SJCRH30 (cell line): ENCODE results near the gene NCOA1. TPM values are rescaled to one million over a fixed set of nuclear protein-coding genes. Genes with fewer than 3 reads are reported as not detected.

ENCODE experiments used
- DNase-seq, 2 experiments: peaks; one replicate each; pipeline ENCODE4 v3.0.0-alpha.2; 2015 to 2020
- H3K27ac ChIP-seq: fragments of 250-450 bp; sonication (Bioruptor Pico); 2 replicates; pipeline ENCODE4 v1.5.1; 2020; ENCODE audit warnings: mild to moderate bottlenecking, moderate library complexity
- H3K27me3 ChIP-seq: fragments of 250-450 bp; sonication (Bioruptor Pico); 2 replicates; pipeline ENCODE4 v1.5.1; 2020; ENCODE audit warnings: mild to moderate bottlenecking, moderate library complexity
- H3K36me3 ChIP-seq: fragments of 250-450 bp; sonication (Bioruptor Pico); 2 replicates; pipeline ENCODE4 v1.5.1; 2020; ENCODE audit warnings: mild to moderate bottlenecking, moderate library complexity
- H3K4me1 ChIP-seq: fragments of 250-450 bp; sonication (Bioruptor Pico); 2 replicates; pipeline ENCODE4 v1.5.1; 2020; ENCODE audit warnings: mild to moderate bottlenecking, moderate library complexity
- H3K4me3 ChIP-seq: fragments of 250-450 bp; sonication (Bioruptor Pico); 2 replicates; pipeline ENCODE4 v1.5.1; 2020; ENCODE audit warnings: mild to moderate bottlenecking, moderate library complexity
- H3K9me3 ChIP-seq: fragments of 250-450 bp; sonication (Bioruptor Pico); replicated peaks from 2 replicates; pipeline ENCODE4 v1.5.1; 2020; ENCODE audit warnings: mild to moderate bottlenecking, moderate library complexity
- total RNA-seq: library from RNA; depleted of rRNA; stranded (reverse); fragments of >200 nt; shearing (Covaris generic); gene quantifications from 2 replicates; pipeline ENCODE4 v1.2.3, GENCODE V29; 2014; rRNA removed

Gene NCOA1
- total RNA-seq, 1 experiment from 2014 or later = 121 TPM

- peaks cover 97% of the 10 kb centered on the region for H3K36me3 ChIP-seq
These were observed 325.8 kb downstream of the NCOA1 start for GRCh38 chr2:24816884-24817283.

GRCh38 chr2:24818721-24819167 is 327.7 kb downstream of the NCOA1 start:
- no peaks in the 10 kb centered on the region for H3K9me3 ChIP-seq
- peaks cover 98% of the 10 kb centered on the region for H3K36me3 ChIP-seq
- no peak overlapping the region for H3K4me3 ChIP-seq
- no peaks in the 10 kb centered on the region for H3K27me3 ChIP-seq
- H3K27ac ChIP-seq = no peak overlapping the region
- peaks cover 4% of the 10 kb centered on the region; the same call in 1 of the 2 replicates for H3K4me1 ChIP-seq
- DNase-seq = no peak

More at GRCh38 chr2:24816884-24817283, 325.8 kb downstream of the NCOA1 start:
- H3K4me3 ChIP-seq = no peak overlapping the region
- no peaks in the 10 kb centered on the region for H3K27me3 ChIP-seq
- H3K9me3 ChIP-seq = no peaks in the 10 kb centered on the region
- DNase-seq = no peak
- H3K4me1 ChIP-seq = peaks cover 4% of the 10 kb centered on the region; the same call in 1 of the 2 replicates
- H3K27ac ChIP-seq = no peak overlapping the region

GRCh38 chr2:24819442-24820174 is 328.6 kb downstream of the NCOA1 start:
- Histone ChIP-seq H3K36me3 (peaks cover 98% of the 10 kb centered on the region), H3K27ac (no peak overlapping the region)

GRCh38 chr2:24820175-24820513 is 329.1 kb downstream of the NCOA1 start:
- H3K4me1 ChIP-seq = no peaks in the 10 kb centered on the region
- H3K36me3 ChIP-seq = peaks cover 97% of the 10 kb centered on the region
- DNase-seq = no peak
- H3K9me3 ChIP-seq = no peaks in the 10 kb centered on the region
- H3K27ac ChIP-seq = no peak overlapping the region
- no peaks in the 10 kb centered on the region for H3K27me3 ChIP-seq
- H3K4me3 ChIP-seq = no peak overlapping the region

More at GRCh38 chr2:24819442-24820174, 328.6 kb downstream of the NCOA1 start:
- Histone ChIP-seq H3K27me3 (no peaks in the 10 kb centered on the region), H3K9me3 (no peaks in the 10 kb centered on the region), H3K4me1 (no peaks in the 10 kb centered on the region), H3K4me3 (no peak overlapping the region)
- no peak for DNase-seq

Other genes starting within 250 kb of the NCOA1 start
- gene ITSN2, start 130.7 kb upstream of the NCOA1 start, total RNA-seq = 27.9 and 30.7 TPM in 2 replicates